Measurements from ENCODE around the gene EPB41L2. TPM values are rescaled to one million over a fixed set of nuclear protein-coding genes. Genes with fewer than 3 reads are reported as not detected.

Gene EPB41L2
- total RNA-seq, 3 donors from 2014 or later (not counting 1 experiment from before 2014, with no cell fraction given) = 6.8 to 11.4 (median 11.0) TPM

GRCh38 chr6:130935978-130936377 is 127.1 kb downstream of the EPB41L2 start:
- DNase-seq (no peak), ATAC-seq (no peak)
- no peaks in the 10 kb centered on the region for H3K4me1 Mint-ChIP-seq
- no peaks in the 10 kb centered on the region for H3K9me3 ChIP-seq (ENCODE audit: control insufficient read depth, insufficient read depth, low read length)
- no peaks in the 10 kb centered on the region for H3K27me3 ChIP-seq (ENCODE audit: control insufficient read depth, insufficient read depth, low read length)
- no peak overlapping the region for H3K27ac Mint-ChIP-seq
- H3K4me1 ChIP-seq (ENCODE audit: control insufficient read depth, insufficient read depth, low read length) = no peaks in the 10 kb centered on the region
- H3K9me3 Mint-ChIP-seq = no peaks in the 10 kb centered on the region
- no peaks in the 10 kb centered on the region for H3K27me3 Mint-ChIP-seq (ENCODE audit: low read depth in 2 of 2)
- intact Hi-C loops (cut with micrococcal nuclease) = no loop called here
- no peaks in the 10 kb centered on the region for H3K36me3 Mint-ChIP-seq
- TF ChIP-seq, protein P1, sequence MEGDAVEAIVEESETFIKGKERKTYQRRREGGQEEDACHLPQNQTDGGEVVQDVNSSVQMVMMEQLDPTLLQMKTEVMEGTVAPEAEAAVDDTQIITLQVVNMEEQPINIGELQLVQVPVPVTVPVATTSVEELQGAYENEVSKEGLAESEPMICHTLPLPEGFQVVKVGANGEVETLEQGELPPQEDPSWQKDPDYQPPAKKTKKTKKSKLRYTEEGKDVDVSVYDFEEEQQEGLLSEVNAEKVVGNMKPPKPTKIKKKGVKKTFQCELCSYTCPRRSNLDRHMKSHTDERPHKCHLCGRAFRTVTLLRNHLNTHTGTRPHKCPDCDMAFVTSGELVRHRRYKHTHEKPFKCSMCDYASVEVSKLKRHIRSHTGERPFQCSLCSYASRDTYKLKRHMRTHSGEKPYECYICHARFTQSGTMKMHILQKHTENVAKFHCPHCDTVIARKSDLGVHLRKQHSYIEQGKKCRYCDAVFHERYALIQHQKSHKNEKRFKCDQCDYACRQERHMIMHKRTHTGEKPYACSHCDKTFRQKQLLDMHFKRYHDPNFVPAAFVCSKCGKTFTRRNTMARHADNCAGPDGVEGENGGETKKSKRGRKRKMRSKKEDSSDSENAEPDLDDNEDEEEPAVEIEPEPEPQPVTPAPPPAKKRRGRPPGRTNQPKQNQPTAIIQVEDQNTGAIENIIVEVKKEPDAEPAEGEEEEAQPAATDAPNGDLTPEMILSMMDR (IDR thresholded peaks at IDR 0.05) = no peak
- H3K27ac ChIP-seq (ENCODE audit: low read length) = no peak overlapping the region
- no peak overlapping the region for H3K4me3 Mint-ChIP-seq
- no peak overlapping the region for H3K4me3 ChIP-seq (ENCODE audit: low read length)
- no peaks in the 10 kb centered on the region for H3K36me3 ChIP-seq (ENCODE audit: control insufficient read depth, insufficient read depth, low read length)

- no peaks in the 10 kb centered on the region for H3K27me3 ChIP-seq (ENCODE audit: control insufficient read depth, insufficient read depth, low read length)
- no peak for ATAC-seq
- no peaks in the 10 kb centered on the region for H3K36me3 ChIP-seq (ENCODE audit: control insufficient read depth, insufficient read depth, low read length)
- H3K27me3 Mint-ChIP-seq (ENCODE audit: low read depth in 2 of 2) = no peaks in the 10 kb centered on the region
- TF ChIP-seq, protein P1 (IDR thresholded peaks at IDR 0.05) = no peak
- H3K4me1 Mint-ChIP-seq = no peaks in the 10 kb centered on the region
- H3K27ac ChIP-seq (ENCODE audit: low read length) = no peak overlapping the region
- H3K4me3 Mint-ChIP-seq = no peak overlapping the region
- H3K4me3 ChIP-seq (ENCODE audit: low read length) = no peak overlapping the region
- H3K27ac Mint-ChIP-seq = no peak overlapping the region
- no peaks in the 10 kb centered on the region for H3K9me3 ChIP-seq (ENCODE audit: control insufficient read depth, insufficient read depth, low read length)
- no peak for DNase-seq
- WGBS (ENCODE audit: insufficient coverage) = 100% methylated on average over 1 of the region's 4 CpGs
- no peaks in the 10 kb centered on the region for H3K9me3 Mint-ChIP-seq
- intact Hi-C loops (cut with micrococcal nuclease) = no loop called here
- no peaks in the 10 kb centered on the region for H3K36me3 Mint-ChIP-seq
- no peaks in the 10 kb centered on the region for H3K4me1 ChIP-seq (ENCODE audit: control insufficient read depth, insufficient read depth, low read length)
Observed at GRCh38 chr6:130934848-130935585, 128.0 kb downstream of the EPB41L2 start.

GRCh38 chr6:130933712-130934200 is 129.3 kb downstream of the EPB41L2 start:
- H3K27me3 Mint-ChIP-seq (ENCODE audit: low read depth in 2 of 2) = no peaks in the 10 kb centered on the region
- no peaks in the 10 kb centered on the region for H3K36me3 Mint-ChIP-seq

More at GRCh38 chr6:130933712-130934200, 129.3 kb downstream of the EPB41L2 start:
- WGBS (ENCODE audit: insufficient coverage) = 89% methylated on average over 5 of the region's 6 CpGs
- no peak overlapping the region for H3K27ac ChIP-seq (ENCODE audit: low read length)
- H3K4me1 ChIP-seq (ENCODE audit: control insufficient read depth, insufficient read depth, low read length) = no peaks in the 10 kb centered on the region
- H3K9me3 ChIP-seq (ENCODE audit: control insufficient read depth, insufficient read depth, low read length) = no peaks in the 10 kb centered on the region
- H3K27me3 ChIP-seq (ENCODE audit: control insufficient read depth, insufficient read depth, low read length) = no peaks in the 10 kb centered on the region
- TF ChIP-seq, protein P1 (IDR thresholded peaks at IDR 0.05) = no peak
- intact Hi-C loops (cut with micrococcal nuclease) = no loop called here
- DNase-seq (no peak), ATAC-seq (no peak)
- H3K36me3 ChIP-seq (ENCODE audit: control insufficient read depth, insufficient read depth, low read length) = no peaks in the 10 kb centered on the region
- Mint-ChIP-seq H3K4me1 (no peaks in the 10 kb centered on the region), H3K9me3 (no peaks in the 10 kb centered on the region), H3K27ac (no peak overlapping the region), H3K4me3 (no peak overlapping the region)
- no peak overlapping the region for H3K4me3 ChIP-seq (ENCODE audit: low read length)

Data from natural killer cell (primary cell).